Small intestine (tissue), 7 donors: ENCODE results near the gene CLCN4. TPM values are rescaled to one million over a fixed set of nuclear protein-coding genes. Genes with fewer than 3 reads are reported as not detected.

Experiments used
- DNase-seq, 2 donors: peaks; one replicate each; pipeline versions ENCODE4 v3.0.0 to v3.0.0-alpha.2; 2013
- FAIRE-seq: peaks from 2 replicates; lab custom pipeline; 2012; peaks lifted over from hg19 to GRCh38; lab: Jason Lieb, UNC
- H3K27ac ChIP-seq, 3 donors: one replicate each; pipeline ENCODE4 v1.5.1; 2013; ENCODE audit warnings: low read length in 2 of 3, mild to moderate bottlenecking in 2 of 3, control low read depth in 1 of 3, inconsistent platforms in 1 of 3, low read depth in 1 of 3, moderate library complexity in 1 of 3
- H3K27me3 ChIP-seq, 3 donors: one replicate each; pipeline ENCODE4 v1.6.1; 2013; ENCODE audit warnings: low read length in 3 of 3, inconsistent platforms in 1 of 3; ENCODE audit not compliant: control insufficient read depth in 3 of 3, insufficient read depth in 3 of 3
- H3K36me3 ChIP-seq, 3 donors: one replicate each; pipeline ENCODE4 v1.6.1; 2013; ENCODE audit warnings: low read length in 3 of 3, inconsistent platforms in 1 of 3, low read depth in 1 of 3, mild to moderate bottlenecking in 1 of 3, moderate library complexity in 1 of 3; ENCODE audit not compliant: control insufficient read depth in 3 of 3, insufficient read depth in 2 of 3
- H3K4me1 ChIP-seq, 3 donors: one replicate each; pipeline ENCODE4 v1.6.1; 2013; ENCODE audit warnings: low read length in 2 of 3, inconsistent platforms in 1 of 3, low read depth in 1 of 3, mild to moderate bottlenecking in 1 of 3, moderate library complexity in 1 of 3; ENCODE audit not compliant: control insufficient read depth in 3 of 3, insufficient read depth in 2 of 3
- H3K4me3 ChIP-seq, 3 donors: one replicate each; pipeline ENCODE4 v1.5.1; 2013; ENCODE audit warnings: low read length in 3 of 3, control low read depth in 1 of 3, inconsistent platforms in 1 of 3, low read depth in 1 of 3, mild to moderate bottlenecking in 1 of 3, moderate library complexity in 1 of 3
- H3K9me3 ChIP-seq, 2 donors: one replicate each; pipeline ENCODE4 v1.6.1; 2013; ENCODE audit warnings: low read depth in 1 of 2, low read length in 1 of 2; ENCODE audit not compliant: control insufficient read depth in 2 of 2, insufficient read depth in 1 of 2
- WGBS, 3 donors: extraction: QIAGEN DNeasy Blood & Tissue Kit; methylation state at CpG; one replicate each; pipeline ENCODE4 v1.1.7; 2013; 5-methylcytosine and 5-hydroxymethylcytosine counted together
- polyA plus RNA-seq, 4 donors: library from polyadenylated mRNA; stranded (reverse) in 3 of 4; unstranded in 1 of 4; fragments of 200-250 nt in 3 of 4; fragments of 120-200 nt in 1 of 4; gene quantifications; one replicate each; pipeline versions ENCODE4 v1.2.1 to v1.2.3, GENCODE V29; 2013
- donor health status: healthy with polysubstance abuse.
- donor health status: control.
- donor health status: control.
- donor health status: Bipolar disorder and iron deficiency.
- donor health status: healthy.

CLCN4 gene
- polyA plus RNA-seq, 4 donors, result under 0.01 to 2.7 (median 0.70) TPM; not detected in 1

DNA sequence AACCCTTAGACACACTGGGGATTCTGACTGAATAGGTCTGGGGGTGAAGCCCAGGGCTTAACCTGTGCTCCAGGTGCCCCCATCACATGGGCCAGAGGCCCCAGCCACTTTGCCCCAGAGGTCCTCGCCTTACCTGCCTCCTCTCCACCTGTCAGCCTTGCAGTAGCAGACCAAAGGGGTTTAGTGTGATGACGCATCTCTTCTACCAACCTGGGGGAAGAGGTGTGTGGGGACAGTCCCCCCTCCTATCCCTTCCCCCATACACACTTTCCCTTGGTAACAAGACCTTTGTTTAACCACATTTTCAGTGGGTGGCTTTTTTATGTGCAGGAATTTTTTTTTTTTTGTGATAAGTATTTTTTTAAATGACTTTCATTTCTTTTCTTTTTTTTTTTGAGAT lies 6.3 kb downstream of the CLCN4 start:
- FAIRE-seq (no peak), DNase-seq (no peak)
- WGBS, 3 donors, result 65 to 94% (median 85%) methylated on average over 2 of the region's 2 CpGs
- H3K4me3 ChIP-seq, result no peak overlapping the region
- H3K9me3 ChIP-seq, result no peaks in the 10 kb centered on the region
- H3K36me3 ChIP-seq, result no peaks in the 10 kb centered on the region
- peaks cover 0 to 23% (median 2%) of the 10 kb centered on the region in 3 donors for H3K27me3 ChIP-seq
- H3K27ac ChIP-seq, result no peak overlapping the region
- peaks cover 0 to 4% (median 0%) of the 10 kb centered on the region in 3 donors for H3K4me1 ChIP-seq

DNA sequence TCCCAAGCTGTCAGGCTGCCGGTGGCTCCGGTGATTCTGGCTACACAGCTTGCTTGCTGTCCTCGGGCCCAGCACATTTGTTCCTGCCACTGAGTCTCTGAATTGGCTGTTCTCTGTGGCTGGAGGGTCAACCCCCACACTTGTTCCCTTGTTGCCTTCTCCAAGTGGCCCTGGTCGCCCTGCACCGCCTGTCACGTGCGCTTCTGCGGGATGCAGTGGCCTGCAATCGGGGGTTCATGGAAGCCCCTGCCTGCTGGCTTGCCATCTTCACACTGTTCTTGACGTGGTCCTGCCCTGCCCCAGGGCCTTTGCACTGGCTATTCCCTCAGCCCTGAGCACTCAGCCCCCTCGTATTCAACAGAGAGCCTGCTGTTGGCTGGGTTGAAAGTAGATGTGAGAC lies 8.1 kb downstream of the CLCN4 start:
- no peak for DNase-seq
- H3K27me3 ChIP-seq, result peaks cover 0 to 9% (median under 1%) of the 10 kb centered on the region in 3 donors
- H3K36me3 ChIP-seq, result no peaks in the 10 kb centered on the region
- 79 to 97% (median 87%) methylated on average over 4 to 11 of the region's 11 CpGs for WGBS, 3 donors
- H3K9me3 ChIP-seq, result no peaks in the 10 kb centered on the region
- H3K4me1 ChIP-seq, result no peaks in the 10 kb centered on the region
- FAIRE-seq, result no peak
- no peak overlapping the region for H3K27ac ChIP-seq
- H3K4me3 ChIP-seq, result no peak overlapping the region

DNA sequence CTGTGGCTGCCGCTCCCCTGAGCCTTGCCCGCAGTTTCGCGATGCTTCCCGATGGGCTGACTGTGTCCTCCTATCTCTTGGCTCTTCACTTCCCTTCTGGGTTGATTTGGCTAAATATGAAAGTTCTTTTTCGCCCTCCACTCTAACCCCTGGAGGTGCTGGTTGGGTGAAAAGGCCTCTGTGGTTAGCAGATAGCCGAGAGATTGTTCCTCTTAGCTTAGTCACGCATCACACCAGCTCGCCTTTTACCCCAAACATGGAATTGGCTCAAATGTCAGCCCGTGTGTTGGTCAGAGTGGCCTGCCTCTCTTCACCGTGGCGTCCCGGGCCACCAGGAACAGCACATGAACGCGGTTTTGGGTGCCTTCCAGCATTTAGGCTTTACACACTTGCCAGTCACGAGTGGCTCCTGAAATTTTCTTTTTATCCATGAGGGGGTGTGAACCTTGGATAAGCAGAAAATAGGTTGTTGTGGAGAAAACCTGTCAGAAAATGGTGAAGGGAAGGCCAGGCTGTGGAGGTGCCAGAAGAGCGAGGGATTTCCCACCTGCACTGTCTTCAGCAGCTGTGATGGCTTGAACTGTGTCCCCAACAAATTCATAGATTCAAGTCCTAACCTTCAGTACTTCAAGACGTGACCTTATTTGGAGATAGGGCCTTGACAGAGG lies 8.9 kb downstream of the CLCN4 start:
- Histone ChIP-seq H3K27me3 (peaks cover 0 to 1% (median 0%) of the 10 kb centered on the region in 3 donors), H3K36me3 (no peaks in the 10 kb centered on the region), H3K9me3 (no peaks in the 10 kb centered on the region), H3K27ac (no peak overlapping the region), H3K4me3 (no peak overlapping the region), H3K4me1 (no peaks in the 10 kb centered on the region)
- FAIRE-seq (no peak), DNase-seq (no peak)
- 77 to 90% (median 82%) methylated on average over 18 of the region's 18 CpGs for WGBS, 3 donors

- no peak for FAIRE-seq
- Histone ChIP-seq H3K27ac (no peak overlapping the region), H3K27me3 (no peaks in the 10 kb centered on the region)
Observed at GRCh38 chrX:10166248-10166716, 9.5 kb downstream of the CLCN4 start.

DNA sequence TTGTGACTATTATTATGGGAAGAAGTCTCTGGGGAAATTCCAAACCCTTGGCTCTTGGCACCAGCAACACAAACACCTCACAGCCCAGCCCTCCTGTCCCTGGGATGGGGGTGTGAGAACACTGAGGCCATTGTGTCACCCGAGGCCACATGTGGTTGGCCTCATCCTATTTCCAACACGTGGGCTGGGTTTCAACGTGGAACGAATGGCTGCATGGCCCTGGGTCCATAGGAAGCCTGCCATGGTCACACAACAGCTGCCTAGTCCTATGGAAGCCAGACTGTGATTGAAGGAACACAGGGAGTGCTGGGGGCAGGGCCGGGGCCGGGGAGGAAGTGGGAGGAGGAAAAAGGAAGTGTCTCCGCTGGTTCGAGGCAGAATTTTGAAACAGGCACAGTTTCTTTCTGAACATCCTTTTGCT lies 10.0 kb downstream of the CLCN4 start:
- H3K9me3 ChIP-seq, result no peaks in the 10 kb centered on the region
- no peak for DNase-seq
- no peak overlapping the region for H3K4me3 ChIP-seq
- 36 to 60% (median 56%) methylated on average over 8 of the region's 8 CpGs for WGBS, 3 donors
- H3K27me3 ChIP-seq, result no peaks in the 10 kb centered on the region
- no peaks in the 10 kb centered on the region for H3K36me3 ChIP-seq
- H3K27ac ChIP-seq, result no peak overlapping the region
- no peak for FAIRE-seq
- H3K4me1 ChIP-seq, result no peaks in the 10 kb centered on the region

More at GRCh38 chrX:10166248-10166716, 9.5 kb downstream of the CLCN4 start:
- Histone ChIP-seq H3K36me3 (no peaks in the 10 kb centered on the region), H3K4me3 (no peak overlapping the region), H3K4me1 (no peaks in the 10 kb centered on the region), H3K9me3 (no peaks in the 10 kb centered on the region)
- DNase-seq, result no peak
- WGBS, 3 donors, result 71 to 76% (median 72%) methylated on average over 17 of the region's 17 CpGs

GRCh38 chrX:10167573-10167972 lies 10.8 kb downstream of the CLCN4 start:
- WGBS, 3 donors, result 75 to 88% (median 81%) methylated on average over 6 of the region's 6 CpGs
- Histone ChIP-seq H3K27me3 (no peaks in the 10 kb centered on the region), H3K4me1 (no peaks in the 10 kb centered on the region), H3K36me3 (no peaks in the 10 kb centered on the region), H3K27ac (no peak overlapping the region), H3K4me3 (no peak overlapping the region), H3K9me3 (no peaks in the 10 kb centered on the region)
- FAIRE-seq (no peak), DNase-seq (no peak)

DNA sequence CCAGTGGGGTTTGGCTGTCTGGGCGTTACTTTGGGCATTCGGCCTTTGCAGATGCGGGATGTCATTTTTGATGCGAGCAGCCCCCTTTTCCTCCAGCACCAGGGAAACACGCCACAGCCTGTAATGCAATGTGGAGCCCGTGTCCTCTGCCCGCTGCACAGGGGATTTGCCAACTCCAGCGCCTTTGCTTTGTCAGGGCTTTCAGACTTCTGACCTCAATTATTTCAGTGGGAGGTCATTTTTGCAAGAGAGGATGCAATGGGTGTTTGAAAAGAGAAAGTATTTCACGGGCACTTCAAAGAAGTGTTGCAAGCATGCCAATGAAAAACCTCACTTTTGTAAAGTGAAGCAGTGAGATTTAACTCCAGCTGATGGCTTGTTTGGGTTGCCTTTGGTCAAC lies 11.5 kb downstream of the CLCN4 start:
- H3K4me1 ChIP-seq, result no peaks in the 10 kb centered on the region
- FAIRE-seq (no peak), DNase-seq (no peak)
- no peak overlapping the region for H3K4me3 ChIP-seq
- no peaks in the 10 kb centered on the region for H3K27me3 ChIP-seq
- no peaks in the 10 kb centered on the region for H3K9me3 ChIP-seq
- no peaks in the 10 kb centered on the region for H3K36me3 ChIP-seq
- 69 to 84% (median 83%) methylated on average over 9 of the region's 9 CpGs for WGBS, 3 donors
- no peak overlapping the region for H3K27ac ChIP-seq

DNA sequence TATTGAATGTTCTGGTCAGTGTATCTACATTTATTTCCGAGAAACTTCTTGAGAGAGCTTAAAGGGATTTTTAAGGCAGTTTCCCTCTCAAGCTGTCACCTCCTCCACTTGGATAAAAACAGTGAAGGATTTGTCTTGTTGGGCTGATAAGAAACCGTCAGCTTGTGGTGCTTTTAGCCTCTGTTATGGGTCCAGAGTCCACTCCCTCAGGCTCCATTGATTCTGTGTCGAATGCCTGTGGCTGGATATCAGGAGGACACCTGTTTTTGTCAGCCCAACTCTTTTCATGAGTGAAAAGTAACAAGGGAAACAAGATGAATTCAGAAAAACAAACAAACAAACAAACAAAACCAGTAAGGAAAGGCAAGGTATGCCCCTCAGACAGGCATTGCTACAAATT lies 12.4 kb downstream of the CLCN4 start:
- H3K27ac ChIP-seq, result no peak overlapping the region
- H3K4me3 ChIP-seq, result no peak overlapping the region
- FAIRE-seq (no peak), DNase-seq (peak in 1 of 2 donors; percentile 51)
- H3K4me1 ChIP-seq, result no peaks in the 10 kb centered on the region
- H3K36me3 ChIP-seq, result no peaks in the 10 kb centered on the region
- H3K9me3 ChIP-seq, result no peaks in the 10 kb centered on the region
- no peaks in the 10 kb centered on the region for H3K27me3 ChIP-seq
- 21 to 61% (median 23%) methylated on average over 3 of the region's 3 CpGs for WGBS, 3 donors

- H3K27me3 ChIP-seq, result no peaks in the 10 kb centered on the region
- no peak for DNase-seq
- no peak overlapping the region for H3K27ac ChIP-seq
- H3K9me3 ChIP-seq, result no peaks in the 10 kb centered on the region
- 77 to 86% (median 84%) methylated on average over 5 of the region's 5 CpGs for WGBS, 3 donors
- H3K4me3 ChIP-seq, result no peak overlapping the region
- H3K4me1 ChIP-seq, result no peaks in the 10 kb centered on the region
- H3K36me3 ChIP-seq, result no peaks in the 10 kb centered on the region
- no peak for FAIRE-seq
Observed at GRCh38 chrX:10171249-10171648, 14.5 kb downstream of the CLCN4 start.
